GM18507 (cell line): ENCODE measurements around the gene LBR.
A peak's percentile ranks its signal among the peaks of the same experiment; 100 is the strongest.

Source experiments
- DNase-seq: peaks from one replicate; pipeline ENCODE4 v3.0.0; 2011; ENCODE audit warnings: low read depth; ENCODE audit not compliant: insufficient read length; ENCODE audit errors: extremely low spot score
- FAIRE-seq: peaks from 2 replicates; lab custom pipeline; 2011; peaks lifted over from hg19 to GRCh38; lab: Jason Lieb, UNC

The LBR gene

GRCh38 chr1:225448146-225448805 is 20.4 kb upstream of the LBR start:
- no peak for DNase-seq
- no peak for FAIRE-seq

DNA sequence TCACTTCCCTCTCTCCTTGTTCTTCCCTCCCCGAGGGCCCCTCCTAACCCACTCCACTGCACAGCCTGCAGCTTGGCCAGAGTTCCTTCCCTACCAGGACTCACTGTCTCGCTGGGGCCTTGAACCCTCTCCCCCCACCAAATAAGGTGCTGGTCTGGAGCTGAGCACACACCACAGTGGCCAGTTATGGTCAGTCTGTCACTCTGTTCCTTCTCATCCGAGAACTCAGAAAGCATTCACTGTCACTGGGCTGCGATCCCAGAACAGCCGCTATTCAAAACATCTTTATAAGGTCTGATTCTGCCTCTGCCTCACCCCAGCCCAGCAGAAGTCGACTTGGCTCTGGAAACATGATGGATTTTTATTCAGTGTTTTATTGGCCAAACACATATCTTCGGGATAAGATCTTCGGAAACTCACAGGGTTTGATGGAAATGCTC is 19.8 kb upstream of the LBR start:
- no peak for FAIRE-seq
- DNase-seq, result no peak

- FAIRE-seq (no peak), DNase-seq (no peak)
These were observed 19.3 kb upstream of the LBR start for GRCh38 chr1:225446981-225447615.

DNA sequence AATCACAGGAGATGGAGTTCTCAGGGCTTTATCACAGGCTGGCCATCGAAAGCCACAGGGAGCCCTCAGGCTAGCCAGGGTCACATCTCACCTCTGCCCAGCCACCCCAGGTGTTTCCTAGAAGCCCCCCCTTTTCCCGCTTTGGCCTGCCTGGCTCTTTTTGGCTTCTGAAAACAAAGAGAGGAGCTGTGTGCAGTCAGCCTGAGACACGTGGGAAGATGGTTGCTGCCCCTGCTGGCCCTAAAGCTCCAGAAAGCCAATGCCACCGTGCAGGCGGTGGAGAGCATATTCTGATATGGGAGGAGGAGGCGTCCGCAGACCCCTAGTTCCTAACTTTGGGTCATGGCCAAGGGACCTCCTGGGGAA is 18.7 kb upstream of the LBR start:
- FAIRE-seq (no peak), DNase-seq (no peak)

DNA sequence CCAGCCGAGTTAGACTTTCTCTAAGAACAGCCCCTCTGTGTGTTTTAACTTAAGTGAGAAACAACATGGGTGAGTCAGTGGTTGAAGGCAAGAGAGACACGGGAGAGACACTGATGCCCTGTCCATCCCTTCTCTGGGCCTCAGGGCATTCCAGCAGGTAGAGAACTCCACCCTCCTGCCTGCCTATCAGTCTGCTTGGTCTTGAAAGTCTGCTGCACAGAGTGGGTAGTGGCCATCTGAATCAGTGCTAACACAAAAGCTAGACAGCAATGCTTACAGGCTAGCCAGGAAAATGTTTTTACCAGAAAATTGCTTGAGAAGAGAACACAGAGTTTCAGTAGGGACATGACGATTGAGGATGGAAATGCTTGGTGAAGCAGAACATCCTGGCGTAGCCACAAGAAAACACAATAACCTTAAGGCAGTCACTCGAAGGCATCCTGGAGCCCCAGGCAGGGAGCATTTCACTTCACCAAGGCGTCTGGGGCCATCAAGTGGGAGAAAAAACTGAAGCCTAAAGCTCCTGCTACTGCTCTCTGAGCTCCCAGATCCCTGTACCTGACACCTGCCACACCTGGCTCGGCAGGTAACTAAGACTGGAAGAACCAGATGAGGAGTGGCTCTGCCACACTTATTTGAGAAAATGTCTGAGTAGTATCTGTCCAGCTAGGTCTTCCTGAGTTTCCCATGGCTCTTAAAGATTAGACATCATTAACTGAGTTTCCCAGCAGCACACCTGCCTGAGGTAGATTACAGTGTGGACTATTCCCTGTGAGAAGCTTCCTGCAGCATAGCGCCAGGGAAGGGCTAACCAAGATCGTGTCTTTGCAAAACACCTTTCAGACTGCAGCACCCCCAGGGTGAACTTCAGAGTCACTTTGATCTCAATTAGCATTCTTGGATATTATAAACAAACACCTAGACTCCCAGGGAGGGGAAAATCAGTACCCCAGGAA is 18.1 kb upstream of the LBR start:
- FAIRE-seq, result no peak

DNA sequence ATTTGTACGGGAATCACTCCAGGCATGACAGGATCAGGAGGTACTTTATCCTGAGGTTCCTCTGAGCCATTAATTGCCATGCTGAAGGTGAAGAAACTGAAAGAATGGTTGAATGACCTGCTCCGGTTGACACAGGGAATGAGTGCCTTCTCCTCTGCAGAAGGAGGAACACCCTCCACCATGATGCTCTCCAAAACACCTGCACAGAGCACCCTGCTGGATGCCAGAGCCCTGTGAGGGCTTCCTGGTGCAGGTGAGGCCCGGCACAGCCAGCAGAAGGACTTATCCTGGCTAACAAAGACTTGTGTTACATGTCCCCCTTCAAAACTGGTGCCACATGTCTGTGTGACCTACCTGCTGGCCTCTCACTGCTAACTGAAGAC is 14.3 kb upstream of the LBR start:
- DNase-seq, result no peak
- FAIRE-seq, result no peak

More for the DNA sequence above, 18.1 kb upstream of the LBR start:
- DNase-seq, result no peak

- DNase-seq (no peak), FAIRE-seq (no peak)
These were observed 13.7 kb upstream of the LBR start for GRCh38 chr1:225441314-225442122.

DNA sequence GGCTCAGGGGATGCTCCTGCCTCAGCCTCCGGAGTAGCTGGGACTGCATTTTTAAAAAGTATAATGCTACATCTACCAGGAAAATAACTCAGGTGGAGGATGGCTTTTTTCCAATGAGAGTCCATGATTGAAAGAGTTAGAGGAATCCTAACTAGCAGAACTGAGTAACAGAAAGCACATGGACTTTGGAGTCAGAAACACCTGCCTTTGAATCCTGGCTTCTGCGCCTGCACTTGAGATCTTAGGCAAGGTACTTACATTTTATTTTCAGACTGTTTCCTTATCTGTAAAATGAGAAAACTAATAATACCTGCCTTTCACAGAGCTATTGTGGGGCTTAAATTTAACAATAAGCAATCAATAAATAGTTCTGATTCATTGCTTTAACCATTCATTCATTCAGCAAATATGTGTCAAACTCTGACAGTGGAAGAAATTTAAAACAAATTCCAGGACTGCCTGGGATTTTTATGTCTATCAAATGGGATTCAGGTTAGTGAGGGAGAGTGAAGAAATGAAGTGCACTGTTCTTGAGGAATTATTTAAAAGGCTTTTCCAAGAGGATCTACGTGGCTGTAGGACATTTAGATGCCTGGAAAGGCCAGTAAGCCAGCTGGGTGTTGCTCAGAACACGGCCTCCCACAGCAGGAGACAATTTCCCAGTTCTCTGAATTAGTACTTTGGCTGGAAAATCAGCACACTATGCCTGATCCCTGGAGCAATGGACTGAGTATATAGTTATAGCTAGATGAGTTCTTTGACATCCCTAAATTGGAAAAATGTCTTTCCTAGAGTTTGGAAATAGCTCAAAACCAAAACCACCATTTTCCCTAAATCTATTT is 12.8 kb upstream of the LBR start:
- FAIRE-seq, result no peak
- DNase-seq, result no peak

GRCh38 chr1:225437710-225438437 is 10.0 kb upstream of the LBR start:
- DNase-seq, result no peak
- FAIRE-seq, result no peak

GRCh38 chr1:225435957-225436392 is 8.1 kb upstream of the LBR start:
- DNase-seq, result no peak
- FAIRE-seq, result peak; percentile 82

GRCh38 chr1:225435487-225435886 is 7.6 kb upstream of the LBR start:
- no peak for FAIRE-seq

DNA sequence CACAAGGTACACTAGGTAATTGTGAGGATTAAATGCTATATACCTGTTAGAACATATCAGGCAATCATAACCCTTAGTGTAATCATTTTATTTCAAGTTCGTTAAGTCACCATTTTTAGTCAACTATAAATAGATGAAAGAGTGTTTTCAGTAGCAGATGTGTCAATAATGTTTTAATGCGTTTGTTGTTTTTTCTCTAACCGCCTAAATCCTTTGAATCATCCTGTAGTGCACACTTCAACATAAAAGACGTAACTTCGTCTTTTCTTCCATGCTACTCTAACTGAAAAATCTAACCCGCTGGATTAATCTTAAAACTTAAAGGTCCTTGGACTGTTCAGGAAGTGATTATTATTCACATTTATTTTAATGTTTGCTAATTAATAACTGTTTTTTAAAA is 7.2 kb upstream of the LBR start:
- DNase-seq, result no peak
- FAIRE-seq, result no peak

More at GRCh38 chr1:225435487-225435886, 7.6 kb upstream of the LBR start:
- DNase-seq, result no peak

- FAIRE-seq, result no peak
These were observed 6.2 kb upstream of the LBR start for GRCh38 chr1:225434046-225434445.

DNA sequence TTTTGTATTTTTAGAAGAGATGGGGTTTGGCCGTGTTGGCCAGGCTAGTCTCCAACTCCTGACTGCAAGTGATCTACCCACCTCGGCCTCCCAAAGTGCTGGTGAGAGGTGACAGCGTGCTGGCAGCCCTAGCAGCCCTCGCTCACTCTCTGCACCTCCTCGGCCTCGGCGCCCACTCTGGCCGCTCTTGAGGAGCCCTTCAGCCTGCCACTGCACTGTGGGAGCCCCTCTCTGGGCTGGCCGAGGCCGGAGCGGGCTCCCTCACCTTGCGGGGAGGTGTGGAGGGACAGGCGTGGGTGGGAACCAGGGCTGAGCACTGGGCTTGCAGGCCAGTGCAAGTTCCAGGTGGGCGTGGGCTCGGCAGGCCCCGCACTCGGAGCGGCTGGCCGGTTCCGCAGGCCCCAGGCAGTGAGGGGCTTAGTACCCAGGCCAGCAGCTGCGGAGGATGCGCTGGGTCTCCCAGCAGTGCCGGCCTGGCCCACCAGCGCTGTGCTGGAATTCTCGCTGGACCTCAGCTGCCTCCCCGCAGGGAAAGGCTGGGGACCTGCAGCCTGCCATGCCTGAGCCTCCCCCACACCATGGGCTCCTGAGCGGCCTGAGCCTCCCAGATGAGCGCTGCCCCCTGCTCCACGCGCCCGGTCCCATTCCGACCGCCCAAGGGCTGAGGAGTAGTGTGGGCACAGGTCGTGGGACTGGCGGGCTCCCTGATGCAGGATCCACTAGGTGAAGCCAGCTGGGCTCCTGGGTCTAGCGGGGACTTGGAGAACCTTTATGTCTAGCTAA is 3.4 kb upstream of the LBR start:
- DNase-seq (no peak), FAIRE-seq (no peak)

More at GRCh38 chr1:225434046-225434445, 6.2 kb upstream of the LBR start:
- DNase-seq, result no peak

GRCh38 chr1:225430301-225430700 is 2.5 kb upstream of the LBR start:
- no peak for FAIRE-seq
- no peak for DNase-seq

- no peak for FAIRE-seq
- no peak for DNase-seq
These were observed 1.1 kb upstream of the LBR start for GRCh38 chr1:225428881-225429455.
